ENCODE results near the gene EBNA1BP2.
"Not testable (repeated sequence)": the region's sequence is repeated elsewhere in the genome, so short reads cannot be mapped to it uniquely, and the experiment has no call there.

Gene EBNA1BP2

DNA sequence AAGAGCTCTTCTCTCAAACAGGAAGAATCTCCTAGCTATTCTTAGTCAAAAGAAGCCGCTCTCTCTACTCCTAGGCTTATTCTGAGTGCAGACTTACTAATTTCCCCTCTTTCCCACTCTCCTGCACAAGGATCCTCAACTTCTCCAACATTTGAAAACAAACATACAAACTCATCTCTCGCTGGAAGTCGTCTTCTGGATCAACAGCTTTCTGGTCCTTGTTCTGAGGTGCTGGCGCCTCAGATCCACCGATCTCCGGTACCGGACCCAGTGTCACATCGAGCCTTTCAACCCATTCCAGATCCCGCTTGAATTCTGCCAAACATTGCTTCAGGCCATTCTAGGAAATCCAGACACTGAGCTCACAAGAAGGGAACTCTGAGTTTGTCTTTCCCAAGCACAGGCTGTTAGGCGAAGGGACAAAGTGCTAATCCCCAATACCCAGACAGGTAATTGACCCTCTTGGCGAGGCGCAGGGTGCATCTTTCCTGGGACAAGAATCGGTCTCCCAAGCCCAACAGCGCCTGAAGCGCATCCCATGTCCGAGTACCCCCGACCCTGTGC lies 696 bp downstream of the EBNA1BP2 start:
- DNase-seq (ENCODE audit: low spot score) = peak; percentile 30

DNA sequence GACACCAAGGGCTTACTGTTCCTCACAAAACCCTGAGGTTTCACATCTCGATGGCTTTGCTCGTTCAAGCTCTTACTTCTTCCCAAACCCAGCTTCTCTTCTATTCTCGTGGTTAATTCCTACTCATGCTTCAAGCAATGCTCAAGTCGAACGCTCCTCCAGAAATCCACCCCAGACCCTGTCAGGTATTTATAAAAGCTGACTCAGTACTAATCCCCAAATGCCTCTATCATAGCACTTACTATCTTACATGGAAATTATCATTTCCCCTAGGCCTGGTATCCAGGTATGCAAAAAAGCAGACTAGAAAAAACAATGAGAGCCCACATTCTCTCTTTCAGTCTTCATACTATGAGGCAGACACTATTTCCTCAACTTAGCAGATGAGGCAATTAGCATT lies 6.3 kb downstream of the EBNA1BP2 start:
- DNase-seq (ENCODE audit: low spot score) = no peak

DNA sequence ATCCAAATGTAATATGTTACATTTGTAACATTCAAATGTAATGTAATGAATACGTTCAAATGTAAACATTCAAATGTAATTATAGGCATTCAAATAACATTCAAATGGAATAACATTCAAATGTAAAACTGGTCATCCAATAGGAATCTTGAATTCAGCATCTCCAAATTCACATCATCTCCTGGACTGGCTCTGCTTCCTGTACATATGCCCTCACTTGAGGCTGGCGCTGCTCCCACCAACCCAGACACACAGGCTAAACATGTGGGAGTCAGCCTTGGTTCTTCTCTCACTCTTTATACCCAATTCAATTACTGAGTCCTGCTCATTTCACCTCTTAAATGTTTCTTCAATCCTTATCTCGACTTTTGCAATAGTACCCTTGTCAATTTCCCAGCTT lies 6.9 kb downstream of the EBNA1BP2 start:
- no peak for DNase-seq (ENCODE audit: low spot score)

DNA sequence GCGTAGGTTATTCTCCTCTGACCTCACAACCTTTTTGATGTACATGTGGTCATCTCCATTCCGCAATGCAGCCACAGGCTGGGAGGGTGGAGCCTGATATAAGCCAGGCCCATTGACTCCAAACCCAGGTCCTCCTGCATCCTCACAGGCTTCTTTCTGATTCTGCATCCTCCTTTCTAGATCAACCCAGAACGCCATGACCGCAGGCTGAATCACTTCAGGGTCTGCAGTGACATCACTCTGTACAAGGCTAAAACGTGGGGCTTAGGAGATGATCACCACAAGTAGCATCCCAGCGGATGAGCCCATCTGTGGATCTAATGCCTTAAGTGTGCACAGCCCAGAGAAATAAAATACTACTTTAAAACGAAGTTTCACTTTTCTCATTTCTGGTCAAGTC lies 16.1 kb downstream of the EBNA1BP2 start:
- peak; percentile 21 for DNase-seq (ENCODE audit: low spot score)

DNA sequence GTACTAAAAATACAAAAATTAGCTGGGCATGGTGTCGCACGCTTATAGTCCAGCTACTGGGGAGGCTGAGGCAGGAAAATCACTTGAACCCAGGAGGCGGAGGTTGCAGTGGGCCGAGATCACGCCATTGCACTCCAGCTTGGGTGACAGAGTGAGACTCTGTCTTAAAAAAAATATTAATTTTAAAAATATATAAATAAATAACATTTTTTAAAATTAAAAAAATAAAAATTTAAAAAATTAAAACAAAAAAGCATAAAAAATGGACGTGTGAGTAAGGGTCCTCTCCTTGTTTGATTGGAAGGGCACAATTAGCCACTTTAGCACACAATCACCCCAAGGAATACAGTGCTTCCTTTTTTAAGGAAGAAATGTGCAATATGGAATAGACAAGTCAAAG lies 18.6 kb downstream of the EBNA1BP2 start:
- no peak for DNase-seq (ENCODE audit: low spot score)

DNA sequence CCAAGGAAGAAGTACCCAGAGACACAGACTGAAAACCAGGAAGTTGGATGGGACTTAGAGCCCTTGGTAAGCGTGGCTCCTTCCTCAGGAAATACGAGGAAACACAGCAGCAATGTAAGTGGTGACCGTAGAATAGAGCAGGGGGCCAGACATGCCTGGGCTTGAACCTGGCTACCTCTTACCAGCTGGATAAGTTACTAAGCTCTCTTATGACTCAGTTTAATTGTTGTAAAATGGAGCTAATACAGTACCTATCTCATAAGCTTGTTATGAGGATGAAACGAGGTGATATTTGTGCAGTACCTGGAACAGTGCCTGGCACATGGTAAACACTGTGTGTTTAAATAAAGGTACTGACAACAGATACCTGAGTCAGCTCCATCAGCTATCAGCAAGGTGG lies 19.2 kb downstream of the EBNA1BP2 start:
- DNase-seq (ENCODE audit: low spot score) = no peak

DNA sequence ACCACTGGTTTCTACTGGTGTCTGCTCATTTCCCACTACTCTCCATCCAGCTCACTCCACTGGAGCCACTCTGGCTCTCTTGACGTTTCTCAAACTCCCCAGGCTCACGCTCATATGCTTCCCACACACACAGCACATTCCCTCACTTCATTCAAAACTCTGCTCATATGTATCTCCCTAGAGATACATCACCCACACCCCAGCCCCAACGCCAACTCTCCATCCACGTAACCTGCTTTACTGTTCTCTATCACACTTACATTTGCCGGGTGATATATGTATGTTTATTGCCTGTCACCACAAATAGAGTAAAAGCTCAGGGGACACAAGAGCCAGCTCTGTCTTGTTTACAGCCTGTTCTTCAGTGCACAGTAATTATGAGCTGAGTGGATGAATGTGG lies 22.2 kb downstream of the EBNA1BP2 start:
- DNase-seq (ENCODE audit: low spot score) = no peak

DNA sequence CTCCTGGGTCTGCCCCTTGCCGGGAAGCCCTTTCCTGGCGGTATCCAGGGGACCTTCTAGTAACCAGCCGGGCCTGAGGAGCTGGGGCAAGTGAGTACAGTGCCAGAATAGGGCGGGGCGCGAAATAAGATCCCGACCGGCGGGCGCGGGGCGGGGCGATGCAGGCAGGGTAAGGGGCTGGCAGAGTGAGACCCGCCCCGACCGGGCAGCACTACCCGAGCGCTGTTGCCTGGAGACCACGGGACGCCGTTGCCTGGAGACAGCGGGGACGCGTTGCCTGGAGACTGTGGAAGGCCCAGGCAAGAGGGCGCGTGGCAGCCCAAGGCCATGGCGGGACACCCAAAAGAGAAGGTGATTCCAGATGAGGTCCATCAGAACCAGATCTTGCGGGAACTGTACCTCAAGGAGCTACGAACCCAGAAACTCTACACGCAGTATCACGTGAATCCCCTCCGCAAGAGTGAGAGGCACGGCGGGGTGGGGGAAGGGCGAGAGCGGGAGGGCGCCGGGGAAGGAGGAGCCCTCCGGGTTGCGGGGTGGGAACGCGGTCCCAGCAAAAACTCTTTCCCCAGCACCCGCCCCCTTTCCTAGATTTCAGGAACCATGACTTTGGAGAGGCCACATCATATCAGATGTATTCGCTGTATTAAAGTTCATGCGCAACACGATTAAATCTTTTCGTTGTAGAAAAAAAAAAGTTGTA lies 24.3 kb downstream of the EBNA1BP2 start:
- DNase-seq (ENCODE audit: low spot score) = no peak

DNA sequence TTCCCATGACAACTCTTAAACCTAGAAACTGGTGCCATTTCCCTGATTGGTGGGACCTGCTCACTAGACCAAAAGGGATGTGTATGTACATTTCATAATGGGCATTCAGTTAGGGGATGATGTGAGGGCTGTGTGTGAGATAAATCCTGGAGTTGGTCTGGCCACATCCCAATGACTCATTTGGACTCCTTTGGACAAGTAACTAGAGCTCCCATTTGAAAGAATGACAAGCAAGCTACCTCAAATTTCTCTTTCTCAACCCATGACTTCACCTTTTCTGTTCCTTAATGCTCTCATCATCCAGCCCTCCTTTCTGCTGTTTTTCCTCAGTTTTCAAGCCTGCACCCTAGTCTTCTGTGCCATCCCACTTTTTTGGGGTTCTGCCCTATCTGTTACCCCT lies 27.9 kb downstream of the EBNA1BP2 start:
- DNase-seq (ENCODE audit: low spot score) = no peak

DNA sequence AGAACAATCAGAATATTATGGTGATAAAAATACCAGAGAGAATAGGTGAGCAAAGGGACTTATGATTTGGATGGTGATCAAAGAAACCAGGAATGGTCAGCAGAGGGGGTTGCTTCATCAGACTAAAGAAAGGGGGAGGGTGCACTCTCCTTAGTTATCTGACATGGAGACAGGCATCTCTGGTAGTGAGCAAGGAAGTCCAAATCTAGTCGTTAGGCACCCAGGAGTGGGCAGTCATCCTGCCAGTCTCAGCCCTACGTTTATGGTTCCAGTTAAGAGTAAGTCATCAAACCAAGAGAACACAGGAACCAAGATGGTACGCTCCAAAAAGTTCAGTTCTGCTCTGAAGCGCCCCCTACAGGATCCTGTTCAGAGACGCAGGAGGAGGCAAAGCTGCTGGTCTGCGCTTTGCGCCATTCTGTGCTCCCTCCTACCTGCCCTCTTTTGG lies 28.6 kb downstream of the EBNA1BP2 start:
- DNase-seq (ENCODE audit: low spot score) = peak; percentile 12

DNA sequence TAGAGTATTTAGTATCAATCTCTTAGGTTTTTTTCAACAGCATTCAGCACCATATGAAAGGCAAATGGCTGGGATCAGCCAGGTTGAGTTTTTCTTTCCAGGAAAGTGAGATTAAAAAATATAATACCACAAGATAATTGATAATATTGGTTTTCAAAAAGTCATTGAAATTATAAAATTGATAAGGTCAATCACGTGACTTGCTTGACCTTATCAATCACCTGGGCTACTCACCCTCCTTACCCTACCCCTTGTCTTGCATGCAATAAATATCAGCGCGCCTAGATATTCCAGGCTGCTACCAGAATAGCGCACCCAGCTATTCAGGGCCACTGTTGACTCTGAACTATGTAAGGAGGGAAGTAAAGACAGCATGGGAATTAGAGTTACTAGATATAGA lies 31.5 kb downstream of the EBNA1BP2 start:
- DNase-seq (ENCODE audit: low spot score) = no peak

DNA sequence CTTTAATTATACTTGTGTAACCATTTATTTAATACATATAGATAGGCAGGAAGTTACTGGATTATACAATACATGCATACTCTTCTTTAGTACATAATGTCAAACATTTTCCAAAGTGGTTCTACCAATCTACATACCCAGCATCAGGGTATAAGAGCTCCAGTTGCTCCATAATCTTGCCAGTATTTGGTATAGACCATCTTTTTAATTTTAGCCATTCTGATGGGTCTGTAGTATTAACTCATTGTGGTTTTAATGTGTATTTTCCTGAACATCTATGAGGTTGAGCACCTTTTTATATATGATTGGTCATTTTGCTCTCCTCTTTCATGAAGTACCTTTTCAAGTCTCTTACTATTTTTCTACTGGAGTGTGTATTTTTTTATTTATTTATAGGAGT lies 32.1 kb downstream of the EBNA1BP2 start:
- no peak for DNase-seq (ENCODE audit: low spot score)

DNA sequence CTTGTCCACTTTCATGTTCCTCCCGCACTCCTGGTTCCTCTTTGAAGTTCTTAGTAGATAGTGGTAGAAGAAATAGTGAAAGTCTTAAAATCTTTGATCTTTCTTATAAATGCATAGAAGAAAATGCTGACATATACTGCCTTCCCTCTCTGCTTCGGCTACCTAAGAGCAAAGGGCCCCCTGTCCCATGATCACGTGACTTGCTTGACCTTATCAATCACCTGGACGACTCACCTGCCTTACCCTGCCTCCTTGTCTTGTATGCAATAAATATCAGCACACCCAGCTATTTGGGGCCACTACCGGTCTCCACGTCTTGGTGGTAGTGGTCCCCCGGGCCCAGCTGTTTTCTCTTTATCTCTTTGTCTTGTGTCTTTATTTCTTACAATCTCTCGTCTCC lies 32.8 kb downstream of the EBNA1BP2 start:
- not testable (repeated sequence) for DNase-seq (ENCODE audit: low spot score)

DNA sequence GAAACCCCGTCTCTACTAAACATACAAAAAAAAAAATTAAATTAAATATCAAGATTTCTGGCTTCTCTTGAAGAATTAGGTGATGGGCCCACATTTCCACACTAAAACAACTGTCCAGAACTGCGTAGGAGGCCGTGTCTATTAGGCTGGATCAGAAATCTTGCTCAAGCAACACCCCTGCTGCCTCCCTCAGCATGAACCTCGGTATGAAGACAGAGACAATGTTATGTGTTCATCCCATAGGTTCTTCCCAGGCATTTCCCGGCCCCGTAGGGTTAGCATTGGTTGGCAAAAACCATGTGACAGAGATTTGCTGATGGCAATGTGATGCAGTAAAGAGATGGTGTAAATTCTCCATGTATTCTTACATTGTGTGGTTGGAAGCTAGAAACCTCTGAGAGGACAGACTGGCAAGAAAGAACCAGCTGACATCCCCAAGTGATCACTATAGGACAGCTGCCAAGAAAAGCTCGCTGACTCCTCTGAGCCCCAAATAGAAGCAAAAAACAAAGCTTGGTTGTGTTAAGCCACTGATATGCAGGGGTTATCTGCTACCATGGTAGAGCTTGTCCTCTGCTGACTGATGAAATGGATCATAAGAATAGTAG lies 34.5 kb downstream of the EBNA1BP2 start:
- DNase-seq (ENCODE audit: low spot score) = no peak

DNA sequence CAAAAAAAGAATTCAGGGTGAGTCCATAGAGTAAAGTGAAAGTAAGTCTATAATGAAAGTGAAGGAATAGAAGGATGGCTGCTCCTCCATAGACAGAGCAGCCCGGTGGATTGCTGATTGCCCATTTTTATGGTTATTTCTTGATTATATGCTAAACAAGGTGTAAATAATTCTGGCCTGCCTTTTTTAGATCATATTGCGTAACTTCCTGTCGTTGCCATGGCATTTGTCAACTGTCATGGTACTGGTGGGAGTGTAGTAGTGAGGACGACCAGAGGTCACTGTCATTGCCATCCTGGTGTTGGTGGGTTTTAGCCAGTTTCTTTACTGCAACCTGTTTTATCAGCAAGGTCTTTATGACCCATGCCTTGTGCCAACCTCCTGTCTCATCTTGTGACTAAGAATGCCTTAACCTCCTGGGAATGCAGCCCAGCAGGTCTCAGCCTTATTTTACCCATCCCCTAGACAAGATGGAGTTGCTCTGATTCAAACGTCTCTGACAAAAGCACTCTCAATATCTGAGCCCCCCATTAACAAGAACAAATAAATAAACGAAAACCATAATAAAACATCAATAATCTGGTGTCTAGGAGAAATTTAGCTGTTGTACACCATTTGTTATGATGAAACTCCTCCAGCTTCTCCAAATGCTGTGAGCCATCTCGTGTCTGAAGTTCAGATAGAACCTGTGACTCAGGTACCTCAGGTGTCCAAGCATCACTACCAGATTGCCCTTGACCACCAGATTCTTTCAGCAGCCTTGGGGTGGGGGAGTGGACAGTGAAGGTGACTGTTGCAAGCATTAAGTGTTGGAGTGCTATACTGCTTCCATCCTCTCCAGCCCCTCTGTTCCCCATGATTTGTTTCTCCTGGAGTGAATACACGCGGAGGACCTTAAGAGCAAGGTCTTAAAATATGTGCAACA lies 36.0 kb downstream of the EBNA1BP2 start:
- no peak for DNase-seq (ENCODE audit: low spot score)

DNA sequence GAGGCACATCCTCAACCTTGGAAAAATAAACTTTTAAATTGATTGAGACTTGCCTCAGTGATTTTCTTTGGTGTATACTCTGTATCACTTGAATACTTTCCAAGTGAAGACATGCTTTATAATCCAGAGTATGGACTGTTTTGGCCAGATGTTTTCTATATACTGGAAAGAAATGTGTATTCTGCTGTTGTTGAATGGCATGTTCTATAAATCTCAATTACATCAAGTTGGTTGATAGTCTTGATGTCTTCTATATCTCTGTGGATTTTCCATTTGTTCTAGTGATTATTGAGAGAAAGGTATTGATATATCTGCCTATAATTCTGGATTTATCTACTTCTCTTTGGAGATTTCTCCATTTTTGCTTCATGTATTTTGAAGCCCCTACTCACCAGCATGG lies 37.5 kb downstream of the EBNA1BP2 start:
- no peak for DNase-seq (ENCODE audit: low spot score)

DNA sequence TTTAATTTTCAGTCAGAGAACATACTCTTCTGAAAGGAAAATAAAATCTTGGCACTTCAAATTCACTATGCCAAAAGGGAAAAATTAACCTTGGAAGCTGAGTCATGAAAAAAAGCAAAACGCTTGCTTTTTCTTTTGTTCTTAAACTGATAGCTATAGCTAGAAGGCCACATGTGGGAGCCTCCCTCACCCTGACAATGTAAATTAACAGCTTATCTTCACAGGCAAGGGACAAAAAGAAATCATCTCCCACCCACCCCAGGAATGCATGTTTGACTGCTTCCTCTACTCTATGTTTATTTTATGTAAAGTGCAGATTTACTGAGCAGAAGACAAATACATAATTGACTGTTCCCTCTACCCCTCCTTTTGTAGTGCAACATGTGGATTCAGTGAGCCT lies 38.0 kb downstream of the EBNA1BP2 start:
- no peak for DNase-seq (ENCODE audit: low spot score)

DNA sequence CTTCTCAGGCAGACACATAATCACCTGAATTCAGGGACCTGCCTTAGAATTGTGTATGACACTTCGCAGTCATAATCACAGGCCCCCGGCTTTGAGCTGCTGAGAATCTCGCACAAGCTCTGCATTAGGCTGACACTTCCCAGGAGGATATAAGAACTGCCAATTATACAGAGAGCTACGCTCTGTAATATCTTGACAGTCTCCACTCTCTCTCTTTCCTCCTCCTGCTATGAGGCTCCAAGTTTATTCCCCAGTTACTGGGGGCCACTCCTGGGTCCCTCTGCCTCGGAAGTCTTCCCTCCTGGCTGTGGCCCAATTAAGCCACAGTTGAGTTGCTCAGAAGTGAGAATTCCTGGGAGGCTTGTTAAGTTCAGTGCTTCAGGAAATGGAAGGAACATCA lies 42.7 kb downstream of the EBNA1BP2 start:
- DNase-seq (ENCODE audit: low spot score) = no peak

DNA sequence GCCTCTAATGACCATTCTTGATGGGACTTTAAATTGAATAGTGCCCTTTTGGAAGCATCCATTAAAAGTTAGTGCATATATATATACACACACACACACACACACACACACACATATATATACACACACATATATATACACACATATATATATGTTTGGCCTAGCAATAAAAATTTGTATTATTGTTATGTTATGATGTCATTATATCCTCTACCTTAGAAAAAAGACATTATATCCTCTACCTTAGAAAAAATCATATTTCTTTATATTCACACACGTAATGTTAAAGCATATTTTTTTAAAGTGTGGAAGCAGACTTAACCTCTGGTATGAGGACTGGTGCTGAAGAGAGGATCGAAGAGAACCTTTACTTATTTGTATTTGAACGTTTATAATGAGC lies 43.3 kb downstream of the EBNA1BP2 start:
- no peak for DNase-seq (ENCODE audit: low spot score)

DNA sequence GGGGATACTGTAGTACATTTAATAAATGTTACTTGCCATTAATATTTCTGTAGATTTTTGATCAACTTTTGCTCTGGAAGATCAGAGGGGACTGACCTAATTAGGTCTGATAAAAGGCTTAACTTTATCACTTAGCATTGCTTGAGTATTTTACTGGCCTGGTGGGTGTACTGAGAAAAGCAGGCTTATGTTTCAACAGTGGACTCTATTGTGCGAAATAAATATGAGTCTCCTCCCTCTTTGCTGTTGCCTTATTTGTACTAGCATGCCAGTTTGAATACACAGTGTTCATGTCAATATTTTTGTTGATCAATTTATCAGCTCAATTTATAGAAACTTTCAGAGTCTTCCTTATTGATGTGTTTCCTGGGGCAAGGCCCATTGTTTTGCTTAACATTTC lies 49.1 kb downstream of the EBNA1BP2 start:
- no peak for DNase-seq (ENCODE audit: low spot score)

DNA sequence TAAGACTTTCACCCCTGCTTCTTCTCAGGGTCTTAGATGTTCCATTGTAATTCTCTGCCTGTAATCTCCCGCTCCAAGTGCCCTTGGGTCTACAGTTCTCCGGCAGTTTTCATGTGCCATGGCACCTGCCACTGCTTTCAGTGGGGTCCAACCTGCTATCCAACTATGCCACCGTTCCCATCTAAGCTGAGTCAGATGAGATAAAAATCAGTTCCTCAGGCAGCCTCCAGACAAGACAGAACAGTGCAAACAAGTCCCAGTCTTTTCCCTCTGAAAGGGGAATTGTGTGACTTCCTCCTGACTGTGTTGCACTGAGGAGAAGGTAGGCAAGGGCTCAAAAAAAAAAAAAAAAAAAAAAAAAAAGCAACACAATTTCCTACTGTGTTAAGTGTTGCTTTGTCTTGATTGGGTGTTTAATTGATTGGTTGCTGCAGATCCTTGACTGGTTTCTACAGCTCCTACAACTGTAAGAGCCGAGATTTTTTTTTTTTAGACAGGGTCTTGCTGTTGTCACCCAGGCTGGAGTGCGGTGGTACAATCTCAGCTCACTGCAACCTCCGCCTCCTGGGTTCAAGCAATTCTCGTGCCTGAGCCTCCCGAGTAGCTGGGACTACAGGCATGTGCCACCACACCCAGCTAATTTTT lies 50.7 kb downstream of the EBNA1BP2 start:
- no peak for DNase-seq (ENCODE audit: low spot score)

DNA sequence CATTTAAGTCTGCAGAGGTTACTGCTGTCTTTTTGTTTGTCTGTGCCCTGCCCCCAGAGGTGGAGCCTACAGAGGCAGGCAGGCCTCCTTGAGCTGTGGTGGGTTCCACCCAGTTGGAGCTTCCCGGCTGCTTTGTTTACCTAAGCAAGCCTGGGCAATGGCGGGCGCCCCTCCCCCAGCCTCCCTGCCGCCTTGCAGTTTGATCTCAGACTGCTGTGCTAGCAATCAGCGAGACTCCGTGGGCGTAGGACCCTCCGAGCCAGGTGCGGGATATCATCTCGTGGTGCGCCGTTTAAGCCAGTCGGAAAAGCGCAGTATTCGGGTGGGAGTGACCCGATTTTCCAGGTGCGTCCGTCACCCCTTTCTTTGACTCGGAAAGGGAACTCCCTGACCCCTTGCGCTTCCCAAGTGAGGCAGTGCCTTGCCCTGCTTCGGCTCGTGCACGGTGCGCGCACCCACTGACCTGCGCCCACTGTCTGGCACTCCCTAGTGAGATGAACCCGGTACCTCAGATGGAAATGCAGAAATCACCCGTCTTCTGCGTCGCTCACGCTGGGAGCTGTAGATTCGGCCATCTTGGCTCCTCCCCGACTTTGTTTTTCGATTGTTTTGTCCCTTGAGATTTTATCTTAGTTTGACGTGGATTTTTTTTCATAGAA lies 52.0 kb downstream of the EBNA1BP2 start:
- DNase-seq (ENCODE audit: low spot score) = not testable (repeated sequence)
